Melanocyte of skin (primary cell): Measurements from ENCODE around the gene IL36A. TPM values are rescaled to one million over a fixed set of nuclear protein-coding genes. Genes with fewer than 3 reads are reported as not detected.

Experiments
- small RNA-seq, 2 donors: library from RNA; depleted of rRNA; stranded (forward); fragments of <200 nt; gene quantifications; one replicate each; pipeline ENCODE3, GENCODE V24; 2012
- total RNA-seq, 2 donors: library from RNA; depleted of rRNA; stranded (reverse); fragments of >200 nt; gene quantifications; 2 replicates each; pipeline ENCODE4 v1.2.3, GENCODE V29; 2012

The IL36A gene
- not detected for total RNA-seq

GRCh38 chr2:113005030-113005509 is at the start of gene IL36A:
Gene IL36A, plus strand, starts transcription at chr2:113005459. Its CDS starts 413 bp downstream, at chr2:113005872.

GRCh38 chr2:112977559-112978056 is 27.7 kb upstream of the IL36A start, which contains the start of gene IL36G:
Gene IL36G, plus strand, starts transcription at chr2:112978006. Its CDS starts 633 bp downstream, at chr2:112978639.

GRCh38 chr2:113052396-113052917 is 47.2 kb downstream of the IL36A start, which contains the start of gene IL36B:
Gene IL36B, minus strand, starts transcription at chr2:113052867.

Small RNA genes within 50 kb of the gene (small RNA-seq; reads per million reads assigned to genes)
- 0 reads per million in 2 donors for gene HMGN2P23

Other genes starting within 250 kb of the IL36A start
- gene CKAP2L, start 240.8 kb upstream of the IL36A start, total RNA-seq = 10 to 100 TPM in 1 of 2 donors, 1 to 10 TPM in 1; 8.9 to 15.0 TPM
- not detected for gene IL1A, start 221.0 kb upstream of the IL36A start, total RNA-seq
- gene IL1B, start 168.7 kb upstream of the IL36A start, total RNA-seq = not detected
- gene IL37, start 94.3 kb upstream of the IL36A start, total RNA-seq = not detected
- not detected for gene IL36G, start 27.5 kb upstream of the IL36A start, total RNA-seq
- gene IL36B, start 47.4 kb downstream of the IL36A start, total RNA-seq = not detected
- gene IL36RN, start 53.7 kb downstream of the IL36A start, total RNA-seq = not detected
- gene IL1F10, start 62.5 kb downstream of the IL36A start, total RNA-seq = not detected
- gene IL1RN, start 122.1 kb downstream of the IL36A start, total RNA-seq = under 1 TPM; 0.33 to 0.69 TPM
- gene PSD4, start 168.5 kb downstream of the IL36A start, total RNA-seq = 1 to 10 TPM in 1 of 2 donors, under 1 TPM in 1; 0.67 to 2.8 TPM